ENCODE measurements around the gene PLXNA2. TPM values are rescaled to one million over a fixed set of nuclear protein-coding genes. Genes with fewer than 3 reads are reported as not detected.
A peak's percentile ranks its signal among the peaks of the same experiment; 100 is the strongest.

Gene PLXNA2
- total and polyA plus RNA-seq, 7 experiments from 2014 or later: 0.70 to 5.4 (median 1.4) TPM; not detected in 2

DNA sequence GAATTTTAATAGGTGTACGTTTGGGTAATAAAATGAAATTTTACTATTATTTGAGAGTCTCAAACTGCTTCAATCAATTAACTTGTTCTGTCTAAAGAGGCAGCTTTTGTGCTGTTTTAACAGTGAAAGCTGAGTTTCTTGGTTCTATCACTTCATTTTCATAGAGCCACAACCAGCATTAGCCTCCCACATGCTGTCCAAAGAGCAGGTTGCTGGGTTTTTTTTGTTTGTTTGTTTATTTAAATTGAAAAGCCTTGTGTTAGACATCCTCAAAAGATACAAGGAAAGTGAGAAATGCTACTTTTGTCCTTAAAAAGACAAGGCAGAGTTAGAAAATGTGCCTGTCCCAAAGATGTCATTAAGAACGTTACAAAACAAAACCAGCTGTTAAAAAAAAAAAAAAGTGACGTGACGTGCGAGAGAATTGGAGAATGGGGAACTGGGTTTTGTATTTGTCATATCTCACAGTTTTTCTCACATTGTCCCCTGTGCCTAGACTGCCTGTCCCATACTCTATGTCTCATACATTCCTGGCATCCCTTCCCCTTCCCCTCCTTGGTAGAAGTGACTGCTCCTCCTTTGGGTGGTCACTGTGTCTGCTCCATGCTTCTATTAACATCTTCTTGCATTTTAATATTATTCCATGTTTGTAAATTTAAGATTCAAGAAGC is 270.2 kb downstream of the PLXNA2 start:
- Histone ChIP-seq H3K4me3 (ENCODE audit: low read length) (no peak overlapping the region), H3K36me3 (ENCODE audit: control insufficient read depth in 2 of 3, insufficient read depth in 3 of 3, low read length in 3 of 3) (no peaks in the 10 kb centered on the region), H3K9me3 (ENCODE audit: control insufficient read depth in 2 of 3, low read length in 3 of 3) (no peaks in the 10 kb centered on the region), H3K4me1 (ENCODE audit: control insufficient read depth in 2 of 2, insufficient read depth in 2 of 2, low read length in 2 of 2) (no peaks in the 10 kb centered on the region), H3K27ac (ENCODE audit: low read depth, low read length) (no peak overlapping the region), H3K27me3 (ENCODE audit: control insufficient read depth in 2 of 2, insufficient read depth in 2 of 2, low read length in 2 of 2) (no peaks in the 10 kb centered on the region)
- DNase-seq: no peak
- POLR2A ChIA-PET: no interaction called here
- Mint-ChIP-seq H3K27ac (no peak overlapping the region), H3K36me3 (peaks cover 0 to 4% (median 0%) of the 10 kb centered on the region in 5 donors), H3K27me3 (peaks cover 17 to 52% (median 30%) of the 10 kb centered on the region in 5 donors), H3K9me3 (peaks cover 0 to 3% (median 0%) of the 10 kb centered on the region in 11 donors), H3K4me3 (peak overlapping the region in 1 of 10 donors; percentile 18), H3K4me1 (peaks cover 0 to 1% (median 0%) of the 10 kb centered on the region in 7 donors)
- peak; percentile 58 for ATAC-seq
- CTCF ChIA-PET: interaction anchor here (0.7 kb wide), 1 partner anchor 10 kb away, joined by 3 read pairs; no protein-coding TSS in a partner anchor
- intact Hi-C loops (cut with micrococcal nuclease): no loop called here

DNA sequence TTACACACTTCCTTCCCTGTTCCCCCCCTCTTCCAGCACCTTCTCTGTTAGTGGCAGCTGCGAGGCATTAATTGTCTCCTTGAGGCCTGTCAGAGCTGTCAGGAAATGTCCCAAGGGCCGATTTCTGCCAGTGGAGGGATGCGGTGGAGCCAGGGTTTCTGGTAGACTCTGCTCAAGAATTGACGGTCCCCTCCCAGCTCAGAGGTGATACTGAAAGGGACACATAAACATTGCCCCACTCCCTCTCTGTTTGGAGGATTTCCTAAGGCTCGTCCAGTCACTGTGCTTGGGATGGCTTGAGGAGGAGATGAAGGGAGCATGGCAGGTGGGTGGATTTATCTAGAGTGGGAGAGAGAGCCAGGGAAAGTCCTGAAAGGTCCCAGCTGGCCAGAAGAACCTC is 271.8 kb downstream of the PLXNA2 start:
- no peaks in the 10 kb centered on the region for H3K36me3 ChIP-seq (ENCODE audit: control insufficient read depth in 2 of 3, insufficient read depth in 3 of 3, low read length in 3 of 3)
- no peaks in the 10 kb centered on the region for H3K9me3 ChIP-seq (ENCODE audit: control insufficient read depth in 2 of 3, low read length in 3 of 3)
- peaks cover 0 to 4% (median 0%) of the 10 kb centered on the region in 5 donors for H3K36me3 Mint-ChIP-seq
- intact Hi-C loops (cut with micrococcal nuclease): no loop called here
- DNase-seq (no peak), ATAC-seq (no peak)
- no peaks in the 10 kb centered on the region for H3K4me1 Mint-ChIP-seq
- no peaks in the 10 kb centered on the region for H3K27me3 ChIP-seq (ENCODE audit: control insufficient read depth in 2 of 2, insufficient read depth in 2 of 2, low read length in 2 of 2)
- H3K9me3 Mint-ChIP-seq: peaks cover 0 to 3% (median 0%) of the 10 kb centered on the region in 11 donors
- no peaks in the 10 kb centered on the region for H3K4me1 ChIP-seq (ENCODE audit: control insufficient read depth in 2 of 2, insufficient read depth in 2 of 2, low read length in 2 of 2)
- no peak overlapping the region for H3K27ac ChIP-seq (ENCODE audit: low read depth, low read length)
- H3K4me3 ChIP-seq (ENCODE audit: low read length): no peak overlapping the region
- CTCF ChIA-PET: no interaction called here
- H3K27me3 Mint-ChIP-seq: peaks cover 13 to 48% (median 25%) of the 10 kb centered on the region in 5 donors
- no peak overlapping the region for H3K4me3 Mint-ChIP-seq
- POLR2A ChIA-PET: interaction anchor here (0.5 kb wide), 1 partner anchor 180 kb away, joined by 3 read pairs; no protein-coding TSS in a partner anchor
- no peak overlapping the region for H3K27ac Mint-ChIP-seq

All from naive thymus-derived CD4-positive, alpha-beta T cell (primary cell).